Measurements from ENCODE around the gene ASCC1. TPM values are rescaled to one million over a fixed set of nuclear protein-coding genes. Genes with fewer than 3 reads are reported as not detected.
A peak's percentile ranks its signal among the peaks of the same experiment; 100 is the strongest.

Gene ASCC1
- total RNA-seq, 2 donors from 2014 or later, result 65.5 to 87.6 TPM

DNA sequence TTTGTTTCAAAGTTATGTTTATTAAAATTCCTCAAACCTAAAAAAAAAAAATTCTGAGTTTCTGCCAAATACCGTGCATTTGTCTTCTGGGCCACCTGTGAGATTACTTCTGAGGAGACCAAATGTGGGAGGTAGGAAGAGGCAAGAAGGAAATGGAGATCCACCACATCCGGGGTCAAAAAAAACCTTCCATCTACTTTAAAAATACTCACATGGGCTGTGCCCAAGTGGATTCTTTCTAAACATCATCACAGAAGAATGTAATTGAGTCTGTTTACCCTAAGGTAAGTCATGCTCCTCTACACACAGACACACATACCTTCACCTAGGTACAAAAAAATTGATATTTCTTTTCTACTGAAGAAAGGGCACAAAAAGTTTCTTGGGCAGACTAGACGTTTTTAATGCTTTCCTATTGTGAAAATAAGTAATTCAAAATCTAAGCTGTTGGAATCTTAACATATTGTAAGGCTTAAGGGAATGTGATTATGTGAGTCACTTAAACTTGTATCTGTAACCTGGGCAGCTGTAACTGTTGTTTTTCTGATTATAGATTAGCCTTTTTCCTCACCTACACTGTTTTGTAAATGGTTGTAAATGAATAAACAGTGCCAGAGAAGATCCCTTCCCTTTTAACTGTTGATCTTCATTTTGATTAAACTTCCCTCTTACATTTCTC, 108.6 kb downstream of the ASCC1 start:
- Mint-ChIP-seq H3K9me3 (no peaks in the 10 kb centered on the region), H3K27ac (peak overlapping the region; percentile 91 to 96), H3K36me3 (peaks cover 0 to 42% of the 10 kb centered on the region in 2 donors)
- DNase-seq (ENCODE audit: low spot score in 2 of 2), result no peak
- peak; percentile 54 to 69 for ATAC-seq

GRCh38 chr10:72106896-72107295, 109.2 kb downstream of the ASCC1 start:
- peaks cover 0 to 42% of the 10 kb centered on the region in 2 donors for H3K36me3 Mint-ChIP-seq
- no peak for DNase-seq (ENCODE audit: low spot score in 2 of 2)
- ATAC-seq, result no peak
- no peaks in the 10 kb centered on the region for H3K9me3 Mint-ChIP-seq
- H3K27ac Mint-ChIP-seq, result peak overlapping the region; percentile 91 to 96

GRCh38 chr10:72106154-72106849, 109.8 kb downstream of the ASCC1 start:
- Mint-ChIP-seq H3K27ac (peak overlapping the region; percentile 10 to 91), H3K9me3 (no peaks in the 10 kb centered on the region), H3K36me3 (peaks cover 5 to 47% of the 10 kb centered on the region in 2 donors)
- DNase-seq (ENCODE audit: low spot score in 2 of 2), result no peak
- no peak for ATAC-seq

GRCh38 chr10:72105710-72106109, 110.4 kb downstream of the ASCC1 start:
- DNase-seq (ENCODE audit: low spot score in 2 of 2) (no peak), ATAC-seq (no peak)
- Mint-ChIP-seq H3K27ac (peak overlapping the region; percentile 10 to 91), H3K36me3 (peaks cover 11 to 52% of the 10 kb centered on the region in 2 donors), H3K9me3 (no peaks in the 10 kb centered on the region)

DNA sequence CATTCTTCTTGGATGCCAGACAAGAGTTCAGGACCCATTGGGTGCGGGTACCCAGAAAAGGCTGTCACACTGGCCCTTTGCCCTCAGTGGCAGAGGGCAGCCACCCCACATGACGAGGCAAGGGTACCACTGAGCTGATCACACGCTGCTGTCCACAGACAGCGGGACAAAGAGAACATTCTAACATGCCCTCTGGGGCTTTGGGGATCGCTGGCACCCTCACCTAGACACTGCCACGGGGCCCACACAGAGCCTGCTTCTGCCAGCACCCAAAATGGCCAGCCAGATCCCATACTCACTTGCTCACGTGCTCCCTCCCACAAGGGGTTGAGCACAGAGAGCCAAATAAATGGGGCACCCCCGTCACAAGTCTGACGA, 111.0 kb downstream of the ASCC1 start:
- Mint-ChIP-seq H3K9me3 (no peaks in the 10 kb centered on the region), H3K36me3 (peaks cover 12 to 52% of the 10 kb centered on the region in 2 donors), H3K27ac (peak overlapping the region; percentile 65 to 91)
- DNase-seq (ENCODE audit: low spot score in 2 of 2) (no peak), ATAC-seq (no peak)

DNA sequence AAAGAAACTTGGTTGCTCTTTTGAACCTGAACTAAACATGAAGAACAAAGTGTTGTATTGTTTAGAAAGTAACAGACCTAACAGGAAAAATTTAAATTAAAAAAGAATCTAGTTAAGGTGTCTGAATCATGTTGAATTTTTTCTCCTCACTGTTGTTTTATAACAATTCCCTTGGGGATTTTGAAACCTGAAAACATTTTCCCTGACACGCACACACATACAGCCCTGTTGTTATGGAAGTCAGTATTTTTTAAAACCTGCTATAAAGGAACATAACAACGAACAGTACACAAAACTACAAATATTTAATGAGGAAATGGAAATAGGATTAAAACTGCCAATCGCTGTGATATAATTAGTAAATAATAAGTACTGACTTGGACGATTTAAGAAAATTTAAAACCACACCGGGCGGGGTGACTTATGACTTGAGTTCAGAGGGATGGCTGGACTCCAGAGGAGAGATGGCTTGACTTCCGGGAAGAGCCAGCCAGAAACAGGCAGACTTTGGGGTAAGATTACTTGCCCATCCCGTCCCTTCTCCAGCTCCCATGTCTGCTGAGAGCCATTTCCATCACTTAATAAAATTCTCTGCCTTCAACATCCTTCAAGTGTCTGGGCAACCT, 111.5 kb downstream of the ASCC1 start:
- Mint-ChIP-seq H3K36me3 (peaks cover 12 to 52% of the 10 kb centered on the region in 2 donors), H3K9me3 (no peaks in the 10 kb centered on the region), H3K27ac (peak overlapping the region in 1 of 2 donors; percentile 91)
- DNase-seq (ENCODE audit: low spot score in 2 of 2) (no peak), ATAC-seq (no peak)

- Mint-ChIP-seq H3K9me3 (no peaks in the 10 kb centered on the region), H3K36me3 (peaks cover 28 to 52% of the 10 kb centered on the region in 2 donors), H3K27ac (peak overlapping the region in 1 of 2 donors; percentile 10)
- DNase-seq (ENCODE audit: low spot score in 2 of 2), result no peak
- no peak for ATAC-seq
These were observed 116.5 kb downstream of the ASCC1 start for GRCh38 chr10:72099600-72099921.

DNA sequence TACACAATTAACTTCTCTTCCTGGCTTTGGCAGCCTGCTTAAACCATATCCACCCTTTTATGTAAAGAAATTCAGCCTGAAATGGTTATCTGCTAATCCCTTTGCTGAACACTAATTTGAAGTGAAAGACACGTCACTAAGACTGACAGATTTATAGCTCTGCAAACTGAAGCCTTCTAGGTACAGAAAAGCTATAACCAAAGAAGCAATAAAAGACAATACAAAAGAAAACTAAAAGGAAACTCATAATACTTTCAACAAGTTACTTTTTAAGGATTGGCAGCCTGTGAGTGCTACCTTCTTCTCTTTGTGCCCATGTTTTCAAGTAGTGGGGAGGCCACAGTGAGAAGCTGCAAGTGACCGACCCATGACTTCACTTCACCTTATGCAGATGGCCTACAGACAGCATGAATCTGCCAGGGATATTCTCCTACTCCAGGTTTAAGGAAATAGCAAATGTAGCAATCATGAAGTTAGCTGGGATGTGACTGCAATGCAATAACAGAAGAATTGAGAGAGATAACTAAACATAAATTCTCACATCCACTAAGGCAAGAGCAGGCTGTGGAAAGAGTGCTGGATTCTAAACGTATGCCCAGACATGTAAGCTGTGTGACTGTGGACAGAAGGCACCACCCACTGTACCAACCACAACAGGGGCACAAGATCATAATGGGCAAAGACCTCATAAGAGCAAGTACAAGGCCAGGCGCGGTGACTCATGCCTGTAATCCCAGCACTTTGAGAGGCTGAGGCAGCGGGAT, 117.1 kb downstream of the ASCC1 start:
- ATAC-seq, result no peak
- DNase-seq (ENCODE audit: low spot score in 2 of 2), result no peak
- Mint-ChIP-seq H3K27ac (peak overlapping the region in 1 of 2 donors; percentile 10), H3K36me3 (peaks cover 28 to 46% of the 10 kb centered on the region in 2 donors), H3K9me3 (no peaks in the 10 kb centered on the region)

DNA sequence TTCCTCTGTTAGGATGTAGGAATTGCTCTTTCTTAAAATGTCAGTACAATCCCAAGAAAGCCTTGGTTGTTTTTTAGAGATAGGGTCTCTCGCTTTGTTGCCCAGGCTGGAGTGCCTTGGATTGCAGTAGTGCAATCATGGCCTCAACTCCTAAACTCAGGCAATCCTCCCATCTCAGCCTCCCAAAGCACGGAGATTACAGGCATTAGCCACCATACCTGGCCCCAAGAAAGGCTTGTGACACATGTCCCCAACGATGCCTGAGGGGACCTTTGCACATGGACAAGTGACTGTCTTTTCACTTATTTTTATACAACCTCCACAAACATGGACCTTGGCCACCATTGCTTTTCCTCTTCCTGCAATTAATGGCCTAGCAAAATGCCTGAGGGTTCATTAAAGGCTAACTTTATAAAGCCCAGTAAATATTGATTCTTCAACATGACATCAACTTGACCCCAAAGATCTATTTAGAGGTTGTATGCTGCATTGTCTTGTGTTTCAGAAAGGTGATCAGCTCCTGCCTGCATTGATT, 117.7 kb downstream of the ASCC1 start:
- H3K27ac Mint-ChIP-seq, result peak overlapping the region in 1 of 2 donors; percentile 10
- peaks cover 28 to 40% of the 10 kb centered on the region in 2 donors for H3K36me3 Mint-ChIP-seq
- ATAC-seq (no peak), DNase-seq (ENCODE audit: low spot score in 2 of 2) (no peak)
- H3K9me3 Mint-ChIP-seq, result no peaks in the 10 kb centered on the region

GRCh38 chr10:72097448-72098300, 118.4 kb downstream of the ASCC1 start:
- peak overlapping the region; percentile 80 to 85 for H3K27ac Mint-ChIP-seq
- no peak for DNase-seq (ENCODE audit: low spot score in 2 of 2)
- H3K9me3 Mint-ChIP-seq, result no peaks in the 10 kb centered on the region
- ATAC-seq, result peak; percentile 63 to 67
- peaks cover 28 to 37% of the 10 kb centered on the region in 2 donors for H3K36me3 Mint-ChIP-seq

GRCh38 chr10:72096115-72097000, 119.7 kb downstream of the ASCC1 start:
- Mint-ChIP-seq H3K36me3 (peaks cover 23 to 24% of the 10 kb centered on the region in 2 donors), H3K27ac (peak overlapping the region; percentile 80 to 85), H3K9me3 (no peaks in the 10 kb centered on the region)
- ATAC-seq (peak; percentile 33 to 59), DNase-seq (ENCODE audit: low spot score in 2 of 2) (no peak)

- Mint-ChIP-seq H3K9me3 (no peaks in the 10 kb centered on the region), H3K36me3 (peaks cover 16 to 18% of the 10 kb centered on the region in 2 donors), H3K27ac (peak overlapping the region; percentile 66 to 80)
- DNase-seq (ENCODE audit: low spot score in 2 of 2) (no peak), ATAC-seq (peak; percentile 56 to 71)
These were observed 120.9 kb downstream of the ASCC1 start for GRCh38 chr10:72095195-72095594.

DNA sequence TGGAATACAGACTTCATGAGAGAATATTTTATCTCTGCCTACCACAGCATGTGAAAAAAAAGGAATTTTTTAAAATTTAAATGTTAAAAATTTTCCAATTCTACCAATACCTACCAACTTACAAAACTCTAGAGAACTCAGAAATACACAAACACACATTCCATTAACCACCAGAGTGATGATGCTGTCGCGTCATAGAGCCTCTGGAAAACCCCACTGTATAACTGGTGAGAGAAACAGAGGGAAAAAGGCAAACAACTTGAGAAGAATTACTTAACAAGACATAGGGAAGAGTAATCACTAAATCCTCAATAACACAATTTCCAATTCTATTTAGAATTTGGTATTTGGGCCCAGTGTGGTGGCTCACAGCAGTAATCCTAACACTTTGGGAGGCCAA, 121.5 kb downstream of the ASCC1 start:
- Mint-ChIP-seq H3K36me3 (peaks cover 16 to 18% of the 10 kb centered on the region in 2 donors), H3K9me3 (no peaks in the 10 kb centered on the region), H3K27ac (peak overlapping the region; percentile 52 to 80)
- DNase-seq (ENCODE audit: low spot score in 2 of 2) (no peak), ATAC-seq (no peak)

GRCh38 chr10:72093450-72093849, 122.6 kb downstream of the ASCC1 start:
- DNase-seq (ENCODE audit: low spot score in 2 of 2) (no peak), ATAC-seq (no peak)
- H3K27ac Mint-ChIP-seq, result no peak overlapping the region
- H3K36me3 Mint-ChIP-seq, result peaks cover 18 to 21% of the 10 kb centered on the region in 2 donors
- no peaks in the 10 kb centered on the region for H3K9me3 Mint-ChIP-seq

DNA sequence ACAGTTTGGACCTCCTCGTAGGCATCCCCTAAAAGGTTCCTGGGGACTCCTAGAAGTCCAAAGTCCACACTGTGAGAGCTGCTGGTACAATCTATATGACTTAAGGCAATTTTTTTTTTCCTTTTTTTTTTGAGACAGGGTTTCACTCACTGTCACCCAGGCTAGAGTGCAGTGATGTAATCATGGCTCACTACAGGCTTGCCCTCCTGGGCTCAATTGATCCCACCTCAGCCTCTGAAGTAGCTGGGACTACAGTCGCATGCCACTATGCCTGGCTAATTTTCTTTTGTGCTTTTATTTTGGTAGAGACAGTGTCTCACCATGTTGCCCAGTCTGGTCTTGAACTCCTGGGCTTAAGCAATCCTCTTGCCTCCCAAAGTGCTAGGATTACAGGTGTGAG, 123.1 kb downstream of the ASCC1 start:
- DNase-seq (ENCODE audit: low spot score in 2 of 2), result no peak
- no peaks in the 10 kb centered on the region for H3K9me3 Mint-ChIP-seq
- H3K36me3 Mint-ChIP-seq, result peaks cover 22 to 25% of the 10 kb centered on the region in 2 donors
- no peak overlapping the region for H3K27ac Mint-ChIP-seq
- peak in 1 of 2 donors; percentile 11 for ATAC-seq

Measured in activated naive CD4-positive, alpha-beta T cell treated with anti-CD3 and anti-CD28 coated beads, Interleukin-2, amount 50 U/mL, for 72 hours (primary cell).